B cell (primary cell): ENCODE measurements around the gene TRAPPC12. TPM values are rescaled to one million over a fixed set of nuclear protein-coding genes. Genes with fewer than 3 reads are reported as not detected.

Source experiments
- ATAC-seq: fragments of 200-7000 bp; cut with Tn5 transposase; one replicate; pipeline ENCODE4 v1.10.0; 2021; ENCODE audit warnings: low read depth, mild to moderate bottlenecking, moderate number of reproducible peaks, moderate library complexity
- CTCF ChIA-PET: fragments of 350-600 bp; sonication (Branson Sonifier 250); formaldehyde crosslinking; loops from one replicate; lab custom pipeline; 2021; ENCODE audit warnings: antibody characterized with exemption, inconsistent platforms; lab: Charles Lee
- POLR2A ChIA-PET: fragments of 350-600 bp; sonication (Branson Sonifier 250); formaldehyde crosslinking; loops from one replicate; lab custom pipeline; 2021; ENCODE audit warnings: antibody characterized with exemption; lab: Charles Lee
- DNase-seq: peaks from one replicate; pipeline ENCODE4 v3.0.0; 2013
- H2AFZ ChIP-seq: 2 replicates; pipeline ENCODE4 v1.6.1; 2012; ENCODE audit warnings: mild to moderate bottlenecking, low read depth, low read length; ENCODE audit not compliant: insufficient read depth, poor library complexity, severe bottlenecking
- H3K27ac ChIP-seq, 2 donors: 1 replicate in 1 of 2; 2 replicates in 1 of 2; pipeline ENCODE4 v1.5.1; 2012 to 2013; ENCODE audit warnings: low read length in 2 of 2, mild to moderate bottlenecking in 2 of 2, moderate library complexity in 1 of 2
- H3K27me3 ChIP-seq, 4 experiments: fragments of 200-600 bp in 1 of 4; sonication (generic) in 1 of 4; replicated peaks in 1 of 4; 1 replicate in 2 of 4; 2 replicates in 2 of 4; pipeline versions ENCODE4 v1.6.1 to v1.7.0; 2013 to 2016; ENCODE audit warnings: low read length in 3 of 4, mild to moderate bottlenecking in 2 of 4, mixed read lengths in 1 of 4, moderate library complexity in 1 of 4; ENCODE audit not compliant: insufficient read depth in 4 of 4, control insufficient read depth in 3 of 4; ENCODE audit errors: control extremely low read depth in 1 of 4
- H3K36me3 ChIP-seq, 2 experiments: replicated peaks in 1 of 2; 1 replicate in 1 of 2; 2 replicates in 1 of 2; pipeline versions ENCODE4 v1.6.1 to v1.7.1; 2013; ENCODE audit warnings: low read length in 1 of 2; ENCODE audit not compliant: insufficient read depth in 2 of 2, control insufficient read depth in 1 of 2; ENCODE audit errors: control extremely low read depth in 1 of 2, extremely low read depth in 1 of 2
- H3K4me1 ChIP-seq, 2 donors: fragments of 200-600 bp in 1 of 2; sonication (generic) in 1 of 2; 1 replicate in 1 of 2; 2 replicates in 1 of 2; pipeline versions ENCODE4 v1.5.1 to v1.6.1; 2013 to 2017; ENCODE audit warnings: low read length in 2 of 2; ENCODE audit not compliant: control insufficient read depth in 2 of 2, insufficient read depth in 2 of 2
- H3K4me2 ChIP-seq: replicated peaks from 2 replicates; pipeline ENCODE3; 2012; ENCODE audit warnings: mild to moderate bottlenecking, low read depth, low read length; ENCODE audit not compliant: poor library complexity, severe bottlenecking
- H3K4me3 ChIP-seq, 5 experiments: fragments of 200-600 bp in 1 of 5; sonication (generic) in 1 of 5; 1 replicate in 3 of 5; 2 replicates in 2 of 5; pipeline versions ENCODE4 v1.5.1 to v1.7.0; 2011 to 2016; ENCODE audit warnings: low read length in 4 of 5, mild to moderate bottlenecking in 4 of 5, low read depth in 2 of 5, control low read depth in 1 of 5, moderate library complexity in 1 of 5; ENCODE audit not compliant: insufficient read depth in 1 of 5; ENCODE audit errors: control extremely low read depth in 1 of 5, extremely low read depth in 1 of 5
- H3K79me2 ChIP-seq: fragments of 200-600 bp; sonication (generic); one replicate; pipeline ENCODE4 v1.6.0; 2016; ENCODE audit warnings: low read length; ENCODE audit not compliant: control insufficient read depth, insufficient read depth
- H3K9ac ChIP-seq: fragments of 200-600 bp; sonication (generic); 2 replicates; pipeline ENCODE4 v1.6.1; 2017; ENCODE audit warnings: mild to moderate bottlenecking, low read length, moderate library complexity
- H3K9me3 ChIP-seq, 3 donors: one replicate each; pipeline versions ENCODE4 v1.6.1 to v1.7.1; 2013; ENCODE audit warnings: low read length in 2 of 3; ENCODE audit not compliant: control insufficient read depth in 2 of 3, insufficient read depth in 1 of 3; ENCODE audit errors: control extremely low read depth in 1 of 3
- H4K20me1 ChIP-seq: 2 replicates; pipeline ENCODE4 v1.6.0; 2012; ENCODE audit warnings: mild to moderate bottlenecking, low read length; ENCODE audit not compliant: insufficient read depth, control insufficient read depth, poor library complexity, severe bottlenecking
- H3K27ac Mint-ChIP-seq: one replicate; pipeline ENCODE4 v1.8.0; 2021; ENCODE audit warnings: mixed read lengths
- H3K27me3 Mint-ChIP-seq: one replicate; pipeline ENCODE4 v1.8.0; 2021; ENCODE audit warnings: mixed read lengths
- H3K4me1 Mint-ChIP-seq: one replicate; pipeline ENCODE4 v1.8.0; 2021; ENCODE audit warnings: mixed read lengths
- H3K4me3 Mint-ChIP-seq: one replicate; pipeline ENCODE4 v1.8.0; 2021; ENCODE audit warnings: mixed read lengths
- H3K9me3 Mint-ChIP-seq: one replicate; pipeline ENCODE4 v1.8.0; 2022; ENCODE audit warnings: mixed read lengths; ENCODE audit not compliant: insufficient read depth
- CTCF ChIP-seq: fragments of 200-600 bp; IDR thresholded peaks from one replicate; pipeline ENCODE4 v1.8.0; 2022; ENCODE audit warnings: antibody characterized with exemption, mild to moderate bottlenecking
- EZH2 ChIP-seq: IDR thresholded peaks from 2 replicates; pipeline ENCODE4 v1.6.1; 2012; ENCODE audit warnings: borderline replicate concordance, low read depth, mild to moderate bottlenecking, moderate library complexity, low read length; ENCODE audit not compliant: insufficient read depth, poor library complexity, severe bottlenecking
- WGBS: methylation state at CpG from one replicate; pipeline ENCODE4 v1.1.5; 2013; ENCODE audit warnings: missing lambda C conversion rate; ENCODE audit not compliant: insufficient coverage; 5-methylcytosine and 5-hydroxymethylcytosine counted together
- intact Hi-C: fragments of 100-400 bp; cut with micrococcal nuclease; formaldehyde crosslinking; loops from one replicate; pipeline ENCODE4 v1.10.0; 2022
- polyA plus RNA-seq: library from polyadenylated mRNA; depleted of rRNA; stranded (reverse); fragments of >200 nt; gene quantifications from 2 replicates; pipeline ENCODE4 v1.2.3, GENCODE V29; 2012
- total RNA-seq, 2 donors: library from RNA; stranded (reverse); fragments of 120-200 nt in 1 of 2; gene quantifications; 1 replicate in 1 of 2; 2 replicates in 1 of 2; pipeline versions ENCODE4 v1.2.3 to v1.2.4, GENCODE V29; 2013 to 2022

The TRAPPC12 gene
- total and polyA plus RNA-seq, 2 donors (not counting 1 experiment from before 2014, with no cell fraction given) = 80.9 to 151 TPM

- Histone ChIP-seq H3K4me3 (no peak overlapping the region), H4K20me1 (peaks cover 29% of the 10 kb centered on the region), H3K27me3 (no peaks in the 10 kb centered on the region), H3K4me2 (no peak overlapping the region), H3K9ac (no peak overlapping the region), H3K79me2 (peaks cover 70% of the 10 kb centered on the region), H3K4me1 (no peaks in the 10 kb centered on the region), H2AFZ (no peak overlapping the region), H3K27ac (no peak overlapping the region), H3K9me3 (no peaks in the 10 kb centered on the region), H3K36me3 (peaks cover 4 to 35% of the 10 kb centered on the region in 2 experiments)
- peaks cover 3% of the 10 kb centered on the region for H3K4me1 Mint-ChIP-seq
- TF ChIP-seq CTCF (no peak), EZH2 (no peak)
- ChIA-PET POLR2A (no interaction called here), CTCF (interaction anchor here (0.8 kb wide), 1 partner anchor 75 kb away, joined by 3 read pairs; no protein-coding TSS in a partner anchor)
- intact Hi-C loops = no loop called here
- no peaks in the 10 kb centered on the region for H3K27me3 Mint-ChIP-seq
- WGBS = 100% methylated on average over 3 of the region's 5 CpGs
- no peak for DNase-seq
- no peaks in the 10 kb centered on the region for H3K9me3 Mint-ChIP-seq
- no peak overlapping the region for H3K27ac Mint-ChIP-seq
- no peak overlapping the region for H3K4me3 Mint-ChIP-seq
- ATAC-seq = no peak
These were observed 7.5 kb downstream of the TRAPPC12 start for GRCh38 chr2:3387011-3387410.

- DNase-seq = no peak
- no peaks in the 10 kb centered on the region for H3K9me3 Mint-ChIP-seq
- Histone ChIP-seq H3K9me3 (no peaks in the 10 kb centered on the region), H3K9ac (no peak overlapping the region), H3K27ac (no peak overlapping the region), H3K36me3 (peaks cover 4 to 41% of the 10 kb centered on the region in 2 experiments), H3K4me3 (no peak overlapping the region), H4K20me1 (peaks cover 36% of the 10 kb centered on the region), H2AFZ (no peak overlapping the region), H3K4me2 (no peak overlapping the region), H3K27me3 (no peaks in the 10 kb centered on the region), H3K4me1 (no peaks in the 10 kb centered on the region), H3K79me2 (peaks cover 73% of the 10 kb centered on the region)
- no peak overlapping the region for H3K4me3 Mint-ChIP-seq
- no peak for TF ChIP-seq EZH2
- no peak for TF ChIP-seq CTCF
- H3K27ac Mint-ChIP-seq = no peak overlapping the region
- intact Hi-C loops = no loop called here
- ChIA-PET POLR2A (no interaction called here), CTCF (interaction anchor here (1.4 kb wide), 1 partner anchor 35 kb away, joined by 4 read pairs; no protein-coding TSS in a partner anchor)
- ATAC-seq = no peak
- peaks cover 3% of the 10 kb centered on the region for H3K4me1 Mint-ChIP-seq
- 98% methylated on average over 88 of the region's 89 CpGs for WGBS
- no peaks in the 10 kb centered on the region for H3K27me3 Mint-ChIP-seq
These were observed 8.3 kb downstream of the TRAPPC12 start for GRCh38 chr2:3387644-3388411.
